ENCODE results near the gene SSRP1. TPM values are rescaled to one million over a fixed set of nuclear protein-coding genes. Genes with fewer than 3 reads are reported as not detected.

SSRP1 gene
- polyA plus RNA-seq, 1 donor from 2014 or later, result 84.7 TPM

- Histone ChIP-seq H3K27ac (ENCODE audit: low read length) (no peak overlapping the region), H3K4me2 (ENCODE audit: low read length) (no peak overlapping the region), H3K27me3 (ENCODE audit: insufficient read depth, low read depth, low read length) (no peaks in the 10 kb centered on the region), H3K4me3 (ENCODE audit: low read length) (no peak overlapping the region), H3K79me2 (replicated peaks; ENCODE audit: insufficient read depth, low read length) (no peaks in the 10 kb centered on the region), H3F3A (ENCODE audit: insufficient read depth, low read length, poor library complexity, severe bottlenecking) (no peaks in the 10 kb centered on the region), H3K36me3 (ENCODE audit: insufficient read depth, low read length) (no peaks in the 10 kb centered on the region), H3K9me3 (ENCODE audit: low read length) (no peaks in the 10 kb centered on the region), H4K20me1 (ENCODE audit: insufficient read depth) (no peaks in the 10 kb centered on the region), H2AFZ (ENCODE audit: low read depth, low read length) (no peak overlapping the region), H3K9me2 (ENCODE audit: insufficient read depth, low read length) (no peaks in the 10 kb centered on the region), H3K9ac (ENCODE audit: low read length) (no peak overlapping the region)
- TF ChIP-seq RAD21 (conservative IDR thresholded peaks at IDR 0.05) (no peak), EZH2 (IDR thresholded peaks at IDR 0.05; ENCODE audit: borderline replicate concordance, insufficient read depth, low read length, poor library complexity, severe bottlenecking) (no peak), MXI1 (conservative IDR thresholded peaks at IDR 0.05; ENCODE audit: poor library complexity, severe bottlenecking) (no peak), POLR2AphosphoS5 (IDR thresholded peaks at IDR 0.05) (no peak), EP300 (conservative IDR thresholded peaks at IDR 0.05; ENCODE audit: poor library complexity, severe bottlenecking) (no peak), SMC3 (conservative IDR thresholded peaks at IDR 0.05; ENCODE audit: poor library complexity) (no peak), CTCF (IDR thresholded peaks at IDR 0.05; ENCODE audit: poor library complexity, severe bottlenecking) (no peak), TAF1 (IDR thresholded peaks at IDR 0.05; ENCODE audit: low read depth) (no peak)
- TF ChIP-seq, protein P1, sequence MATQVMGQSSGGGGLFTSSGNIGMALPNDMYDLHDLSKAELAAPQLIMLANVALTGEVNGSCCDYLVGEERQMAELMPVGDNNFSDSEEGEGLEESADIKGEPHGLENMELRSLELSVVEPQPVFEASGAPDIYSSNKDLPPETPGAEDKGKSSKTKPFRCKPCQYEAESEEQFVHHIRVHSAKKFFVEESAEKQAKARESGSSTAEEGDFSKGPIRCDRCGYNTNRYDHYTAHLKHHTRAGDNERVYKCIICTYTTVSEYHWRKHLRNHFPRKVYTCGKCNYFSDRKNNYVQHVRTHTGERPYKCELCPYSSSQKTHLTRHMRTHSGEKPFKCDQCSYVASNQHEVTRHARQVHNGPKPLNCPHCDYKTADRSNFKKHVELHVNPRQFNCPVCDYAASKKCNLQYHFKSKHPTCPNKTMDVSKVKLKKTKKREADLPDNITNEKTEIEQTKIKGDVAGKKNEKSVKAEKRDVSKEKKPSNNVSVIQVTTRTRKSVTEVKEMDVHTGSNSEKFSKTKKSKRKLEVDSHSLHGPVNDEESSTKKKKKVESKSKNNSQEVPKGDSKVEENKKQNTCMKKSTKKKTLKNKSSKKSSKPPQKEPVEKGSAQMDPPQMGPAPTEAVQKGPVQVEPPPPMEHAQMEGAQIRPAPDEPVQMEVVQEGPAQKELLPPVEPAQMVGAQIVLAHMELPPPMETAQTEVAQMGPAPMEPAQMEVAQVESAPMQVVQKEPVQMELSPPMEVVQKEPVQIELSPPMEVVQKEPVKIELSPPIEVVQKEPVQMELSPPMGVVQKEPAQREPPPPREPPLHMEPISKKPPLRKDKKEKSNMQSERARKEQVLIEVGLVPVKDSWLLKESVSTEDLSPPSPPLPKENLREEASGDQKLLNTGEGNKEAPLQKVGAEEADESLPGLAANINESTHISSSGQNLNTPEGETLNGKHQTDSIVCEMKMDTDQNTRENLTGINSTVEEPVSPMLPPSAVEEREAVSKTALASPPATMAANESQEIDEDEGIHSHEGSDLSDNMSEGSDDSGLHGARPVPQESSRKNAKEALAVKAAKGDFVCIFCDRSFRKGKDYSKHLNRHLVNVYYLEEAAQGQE (IDR thresholded peaks at IDR 0.05; ENCODE audit: borderline replicate concordance), result no peak
Measured at GRCh38 chr11:57310091-57310490, 25.6 kb downstream of the SSRP1 start.

DNA sequence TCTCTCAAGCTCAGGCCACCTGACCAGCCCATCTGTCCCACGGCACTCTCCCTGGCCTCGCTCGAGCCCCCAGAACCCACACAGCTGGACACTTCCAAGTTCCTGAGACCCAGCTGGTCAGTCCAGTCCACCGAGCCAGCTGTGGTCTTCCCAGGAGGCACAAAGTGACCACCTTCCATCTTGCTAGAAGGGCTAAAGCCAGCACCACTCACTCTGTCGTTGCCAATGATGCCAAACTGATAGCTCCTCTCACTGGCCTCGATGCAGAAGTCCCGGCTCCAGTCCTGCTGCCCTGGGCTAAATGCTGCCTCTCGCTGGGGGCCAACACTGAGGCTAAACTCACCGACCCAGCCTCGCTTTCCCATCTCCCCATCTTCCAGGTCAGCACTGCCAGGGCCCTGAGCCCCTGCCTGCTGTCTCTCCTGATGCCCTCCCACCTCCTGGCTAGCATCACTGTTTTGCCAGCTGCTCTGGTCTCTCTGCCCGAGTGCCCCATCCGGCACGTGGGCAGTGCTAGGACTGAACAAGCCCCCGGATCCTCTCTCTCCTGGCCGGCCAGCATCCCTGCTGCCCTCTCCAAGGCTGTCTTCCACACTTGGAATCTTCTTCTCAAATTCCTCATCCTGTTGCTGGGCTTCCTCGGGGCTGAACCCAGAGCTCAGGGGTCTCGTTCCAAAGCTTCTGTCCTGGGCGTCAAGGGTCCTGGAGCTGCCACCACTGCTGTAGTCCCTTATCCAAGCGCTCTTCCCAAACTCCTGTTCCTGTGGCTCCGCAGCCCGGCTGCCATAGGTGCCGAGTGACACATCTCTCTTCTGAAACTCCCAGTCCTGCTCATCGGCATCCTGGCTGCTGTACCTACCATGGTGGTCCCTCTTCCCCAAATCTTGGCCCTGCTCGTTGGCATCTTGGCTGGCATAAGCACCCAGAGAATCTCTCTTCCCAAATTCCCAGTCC is 26.3 kb downstream of the SSRP1 start:
- H3K9ac ChIP-seq (ENCODE audit: low read length), result no peak overlapping the region
- TF ChIP-seq CTCF (IDR thresholded peaks at IDR 0.05; ENCODE audit: poor library complexity, severe bottlenecking) (no peak), POLR2AphosphoS5 (IDR thresholded peaks at IDR 0.05) (no peak), SMC3 (conservative IDR thresholded peaks at IDR 0.05; ENCODE audit: poor library complexity) (no peak), RAD21 (conservative IDR thresholded peaks at IDR 0.05) (no peak), EP300 (conservative IDR thresholded peaks at IDR 0.05; ENCODE audit: poor library complexity, severe bottlenecking) (no peak), MXI1 (conservative IDR thresholded peaks at IDR 0.05; ENCODE audit: poor library complexity, severe bottlenecking) (no peak), EZH2 (IDR thresholded peaks at IDR 0.05; ENCODE audit: borderline replicate concordance, insufficient read depth, low read length, poor library complexity, severe bottlenecking) (no peak), TAF1 (IDR thresholded peaks at IDR 0.05; ENCODE audit: low read depth) (no peak)
- TF ChIP-seq, protein P1 (IDR thresholded peaks at IDR 0.05; ENCODE audit: borderline replicate concordance), result no peak
- H3K27ac ChIP-seq (ENCODE audit: low read length), result no peak overlapping the region
- H3K27me3 ChIP-seq (ENCODE audit: insufficient read depth, low read depth, low read length), result no peaks in the 10 kb centered on the region
- H2AFZ ChIP-seq (ENCODE audit: low read depth, low read length), result no peak overlapping the region
- no peak overlapping the region for H3K4me3 ChIP-seq (ENCODE audit: low read length)
- H3K9me3 ChIP-seq (ENCODE audit: low read length), result no peaks in the 10 kb centered on the region
- H3K79me2 ChIP-seq (replicated peaks; ENCODE audit: insufficient read depth, low read length), result no peaks in the 10 kb centered on the region
- no peaks in the 10 kb centered on the region for H3K36me3 ChIP-seq (ENCODE audit: insufficient read depth, low read length)
- H3K9me2 ChIP-seq (ENCODE audit: insufficient read depth, low read length), result no peaks in the 10 kb centered on the region
- H4K20me1 ChIP-seq (ENCODE audit: insufficient read depth), result no peaks in the 10 kb centered on the region
- H3K4me2 ChIP-seq (ENCODE audit: low read length), result no peak overlapping the region
- H3F3A ChIP-seq (ENCODE audit: insufficient read depth, low read length, poor library complexity, severe bottlenecking), result no peaks in the 10 kb centered on the region

Data from neural cell (in vitro differentiated cells).